Activated CD8-positive, alpha-beta memory T cell treated with anti-CD3 and anti-CD28 coated beads, Interleukin-2, amount 50 U/mL, for 24 hours (primary cell): Measurements from ENCODE around the gene PHACTR1.

Experiments used
- DNase-seq: peaks from one replicate; pipeline ENCODE4 v3.0.0-alpha.2; 2020; ENCODE audit errors: extremely low read depth

Gene PHACTR1

DNA sequence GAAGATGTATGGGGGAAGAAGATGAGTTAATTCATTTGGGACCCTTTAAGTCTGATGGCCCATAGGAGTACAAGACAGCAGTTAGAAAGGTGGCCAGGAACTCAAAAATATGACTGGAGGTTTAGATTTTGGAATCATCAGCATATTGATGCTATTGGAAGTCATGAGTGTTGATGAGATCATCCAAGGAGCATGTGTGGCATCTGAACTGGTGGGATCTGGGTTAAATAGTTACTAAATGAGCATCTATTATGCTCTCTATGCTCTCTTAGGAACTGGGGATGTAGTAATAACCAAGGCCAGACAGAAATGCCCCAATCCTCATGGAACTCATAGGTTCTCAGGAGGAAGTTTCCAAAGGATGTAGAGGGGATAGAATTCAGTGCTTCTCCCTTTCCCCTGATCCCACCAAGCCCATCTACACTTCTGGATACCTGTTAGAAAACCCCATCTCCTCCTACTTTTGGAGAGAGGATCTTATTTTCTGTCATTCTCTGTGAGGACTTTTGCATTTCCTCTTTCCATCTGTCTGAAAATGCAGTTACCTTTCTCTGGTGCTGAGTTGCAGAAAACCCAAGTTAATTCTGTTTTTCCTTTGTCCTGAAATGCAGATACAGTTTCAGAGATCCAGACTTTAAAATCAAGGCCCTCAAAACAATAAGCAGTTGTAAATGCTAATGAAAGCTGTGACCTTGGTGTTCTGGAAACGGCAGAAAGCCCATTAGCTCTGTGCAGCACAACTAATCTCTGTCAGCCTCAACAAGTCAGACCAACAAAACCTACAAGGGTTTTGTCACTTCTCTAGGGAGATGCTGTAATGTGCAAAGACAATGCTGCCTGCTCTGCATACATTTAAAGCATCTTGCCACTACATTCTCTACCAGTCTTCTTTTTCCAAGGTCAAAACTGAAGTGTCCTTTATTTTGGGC, 546.0 kb downstream of the PHACTR1 start:
- no peak for DNase-seq

DNA sequence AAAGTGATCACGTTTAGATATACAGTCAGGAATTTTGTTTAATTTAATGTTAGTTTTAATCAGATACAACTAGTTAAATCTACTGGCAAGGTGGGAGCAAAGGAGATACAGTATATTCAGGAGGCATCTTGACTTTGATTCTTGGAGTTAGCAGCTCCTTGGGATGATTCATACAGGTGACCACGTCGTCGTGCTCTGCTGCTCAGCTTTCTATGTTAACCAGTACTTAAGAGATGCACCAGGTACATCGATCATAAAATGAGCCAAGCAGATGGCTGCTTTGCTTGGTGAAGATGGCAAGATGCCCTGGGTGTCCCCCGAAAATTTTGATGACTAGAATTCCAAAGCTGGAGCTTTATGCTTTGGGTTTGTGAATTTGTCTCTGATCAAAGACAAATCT, 547.1 kb downstream of the PHACTR1 start:
- DNase-seq, result no peak

- DNase-seq, result no peak
Observed at GRCh38 chr6:13267142-13267651, 550.6 kb downstream of the PHACTR1 start.

- no peak for DNase-seq
Observed at GRCh38 chr6:13268913-13269518, 552.4 kb downstream of the PHACTR1 start.

DNA sequence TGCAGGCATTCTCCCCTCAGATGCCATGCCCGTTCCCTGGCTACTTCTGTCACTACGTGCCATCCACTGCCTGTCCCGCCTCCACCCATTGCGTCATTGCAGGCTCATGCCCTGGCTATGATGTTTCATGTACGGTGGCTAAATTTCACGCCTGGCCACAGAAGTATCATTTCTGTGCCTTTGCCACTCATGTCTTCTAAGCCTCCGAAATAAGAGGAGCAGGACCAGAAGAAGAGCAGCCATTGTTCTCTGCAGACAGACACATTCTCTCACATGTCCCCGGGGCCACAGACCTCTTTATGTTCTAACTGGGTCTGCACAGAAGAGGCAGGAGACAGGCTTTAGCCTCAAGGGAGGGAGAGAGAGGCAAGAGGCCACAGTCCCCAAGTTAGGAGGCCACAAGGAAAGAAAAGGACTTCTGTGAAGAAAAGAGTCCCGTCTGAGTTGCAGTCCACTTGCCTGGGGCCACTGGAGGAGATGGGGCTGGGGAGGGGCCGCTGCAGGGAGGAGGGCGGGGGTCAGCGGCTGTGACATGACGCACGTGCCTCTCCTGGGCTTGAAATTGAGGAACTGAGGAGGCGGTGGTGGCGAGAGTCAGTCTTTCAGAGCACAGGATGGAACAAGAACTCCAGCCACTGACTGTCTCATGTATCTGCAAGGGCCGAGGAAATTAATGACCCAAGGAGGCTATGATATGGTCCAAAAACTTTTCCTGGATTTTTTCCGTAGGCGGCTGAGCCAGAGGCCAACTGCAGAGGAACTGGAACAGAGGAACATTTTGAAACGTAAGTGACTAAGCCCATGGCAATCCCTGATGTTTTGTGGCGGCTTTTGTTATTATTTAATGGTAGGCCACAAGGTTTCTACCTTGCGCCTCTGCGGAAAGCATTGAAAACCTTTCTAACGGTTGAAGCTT, 555.8 kb downstream of the PHACTR1 start:
- DNase-seq, result no peak

- DNase-seq, result no peak
Observed at GRCh38 chr6:13273202-13273930, 556.8 kb downstream of the PHACTR1 start.

DNA sequence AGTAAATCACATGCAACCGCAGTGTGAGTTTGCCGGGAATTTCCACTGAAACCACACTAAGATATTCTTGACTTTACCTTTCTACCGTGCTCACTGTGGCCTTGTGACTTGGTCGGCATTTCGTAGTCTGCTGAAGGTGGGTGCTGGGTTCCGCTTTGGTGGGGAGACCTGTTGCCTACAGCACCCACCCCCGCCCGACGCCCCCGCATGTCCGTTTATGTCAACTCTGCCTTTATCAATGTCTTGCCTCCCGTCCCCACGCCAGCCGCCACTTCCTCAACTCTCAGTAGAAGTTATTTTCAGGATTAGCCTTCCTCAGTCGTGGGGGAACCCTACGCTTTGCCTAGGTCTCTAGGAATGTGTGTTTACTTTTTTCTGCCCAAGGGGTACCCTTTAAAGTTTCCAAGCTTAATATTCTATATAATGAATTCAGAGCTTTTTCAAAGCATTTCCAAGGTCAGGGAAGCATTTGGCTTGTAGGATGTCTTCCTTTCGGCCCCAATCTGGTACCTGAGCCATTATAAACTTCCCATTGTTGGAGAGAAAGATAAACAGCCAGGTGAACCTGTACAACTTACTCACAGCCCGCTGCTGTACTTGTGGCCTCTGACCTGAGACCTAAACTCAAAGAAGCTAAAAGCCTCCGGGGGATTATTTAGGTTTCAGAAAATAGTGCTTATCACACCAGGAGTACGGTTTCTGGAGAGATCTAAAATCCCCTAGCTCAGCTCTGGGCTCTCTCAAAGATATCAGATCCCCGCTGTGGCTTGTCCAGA, 557.6 kb downstream of the PHACTR1 start:
- DNase-seq, result peak; percentile 20

DNA sequence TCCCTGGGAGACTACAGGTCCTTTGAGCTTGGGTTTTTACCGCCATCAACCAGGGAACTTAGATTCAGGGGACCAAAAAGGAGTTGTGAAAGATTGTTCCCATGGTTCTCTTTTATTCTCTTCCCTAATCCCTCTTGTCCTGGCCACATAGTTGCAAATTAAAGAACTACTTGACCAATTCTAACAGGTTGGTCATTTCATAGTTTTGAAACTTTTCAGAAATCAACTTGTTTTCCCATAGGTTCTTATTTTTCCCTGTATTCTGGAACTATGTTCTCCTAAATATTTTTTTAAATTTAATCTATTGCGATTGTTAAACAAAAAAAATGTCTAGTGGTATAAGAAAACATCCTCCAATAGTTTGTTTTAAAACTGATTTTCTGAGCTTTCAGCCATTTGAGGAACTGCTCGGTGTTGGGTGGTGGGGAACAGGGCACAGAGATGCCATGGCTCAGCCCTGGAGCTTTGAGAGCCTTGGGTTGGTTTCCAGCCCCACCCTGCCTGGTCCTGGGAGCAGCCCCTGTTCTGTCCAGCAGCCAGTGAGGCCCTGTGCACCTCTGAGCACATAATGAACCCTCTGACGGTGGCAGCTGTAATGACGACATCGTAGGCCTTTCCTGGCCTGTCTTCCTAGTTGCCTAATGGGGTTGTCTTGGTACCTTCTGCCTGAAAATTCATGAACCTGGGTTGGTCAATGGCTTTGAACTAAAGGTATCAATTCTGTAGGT, 558.3 kb downstream of the PHACTR1 start:
- no peak for DNase-seq

GRCh38 chr6:13275435-13275989, 558.9 kb downstream of the PHACTR1 start:
- DNase-seq, result no peak

DNA sequence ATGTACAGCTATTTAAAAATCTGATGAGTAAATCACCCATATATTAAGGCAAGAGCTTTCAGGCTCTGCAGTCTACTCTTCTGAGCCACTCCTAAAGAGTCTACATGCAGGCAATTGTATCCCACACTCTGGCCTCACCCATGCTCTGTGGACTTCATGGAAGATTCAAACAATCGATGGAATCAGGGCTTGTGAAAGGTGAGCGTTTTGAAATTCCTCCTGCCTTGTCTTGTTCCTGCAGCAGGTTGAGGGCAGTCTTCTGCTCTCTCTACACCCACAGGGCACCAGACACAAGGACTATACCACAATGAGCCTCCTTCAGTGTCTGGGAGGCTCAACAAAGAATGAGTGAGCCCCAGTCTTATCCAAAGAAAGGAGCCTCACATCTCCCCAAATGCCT, 560.7 kb downstream of the PHACTR1 start:
- DNase-seq, result no peak

GRCh38 chr6:13278164-13278563, 561.6 kb downstream of the PHACTR1 start:
- no peak for DNase-seq

GRCh38 chr6:13278991-13279390, 562.4 kb downstream of the PHACTR1 start:
- DNase-seq, result no peak

GRCh38 chr6:13280254-13280653, 563.7 kb downstream of the PHACTR1 start:
- DNase-seq, result no peak

GRCh38 chr6:13281686-13282085, 565.1 kb downstream of the PHACTR1 start:
- no peak for DNase-seq

DNA sequence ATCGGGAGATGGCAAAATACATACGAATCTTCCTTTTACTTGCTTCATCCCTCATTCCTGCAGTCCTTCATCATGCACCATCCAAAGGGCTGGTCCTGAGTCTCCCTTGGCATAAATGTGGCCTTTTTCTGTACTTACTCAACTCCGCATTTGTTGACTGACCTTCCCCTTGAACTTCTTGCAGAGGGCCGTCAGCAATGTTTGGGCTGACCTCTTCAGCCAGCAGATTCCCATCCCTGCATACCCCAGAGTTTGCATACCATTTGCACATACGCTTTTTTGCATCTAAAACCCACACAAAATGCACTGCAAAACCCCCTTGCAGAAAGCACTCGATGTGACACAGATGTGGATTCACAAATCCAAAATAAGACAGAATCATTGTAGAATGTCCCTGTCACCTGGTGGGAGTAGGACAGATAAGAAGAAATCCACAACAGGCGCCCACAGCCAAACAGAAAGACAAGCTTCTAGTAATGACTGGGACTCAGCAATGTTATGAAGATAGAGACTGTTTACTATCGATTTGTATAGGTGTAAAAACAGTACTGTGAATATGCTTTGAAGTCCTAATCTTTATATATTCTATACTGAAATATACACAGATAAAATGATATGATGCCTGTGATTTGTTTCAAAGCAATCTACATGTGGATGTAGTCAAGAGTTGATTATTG, 566.0 kb downstream of the PHACTR1 start:
- no peak for DNase-seq

DNA sequence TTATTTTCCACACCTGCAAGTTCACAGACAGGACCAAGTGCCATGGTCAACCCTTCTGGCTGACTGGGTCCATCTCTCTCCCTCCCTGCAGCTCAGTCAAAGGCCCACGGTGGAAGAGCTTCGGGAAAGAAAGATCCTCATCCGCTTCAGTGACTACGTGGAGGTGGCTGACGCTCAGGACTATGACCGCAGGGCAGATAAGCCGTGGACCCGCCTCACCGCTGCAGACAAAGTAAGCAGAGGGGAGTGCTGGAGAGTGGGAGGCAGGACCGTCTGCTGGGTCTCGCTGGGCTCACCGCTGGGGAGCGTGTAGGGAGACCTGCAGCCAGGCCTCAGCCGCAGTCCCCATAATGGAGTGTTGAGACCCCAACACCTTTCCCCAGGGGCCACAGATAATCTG, 566.8 kb downstream of the PHACTR1 start:
- DNase-seq, result no peak

DNA sequence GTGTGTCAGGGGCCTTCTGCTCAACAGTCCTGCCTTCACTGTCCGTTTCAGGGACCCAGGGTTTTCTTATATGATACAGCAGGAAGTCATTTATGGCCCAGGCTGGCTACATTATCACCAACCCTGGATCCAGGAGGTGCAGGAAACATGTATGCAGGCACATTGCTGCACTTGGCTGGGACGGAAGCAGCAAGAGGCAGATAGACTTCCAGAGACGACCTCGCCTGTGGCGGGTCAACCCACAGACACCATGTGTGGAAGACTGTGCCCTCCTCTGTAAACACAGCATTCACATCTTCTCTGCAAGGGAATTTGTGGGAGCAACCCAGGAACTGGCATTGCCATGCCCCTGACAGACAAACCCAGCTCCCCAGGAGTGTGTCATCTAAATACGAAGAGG, 568.1 kb downstream of the PHACTR1 start:
- no peak for DNase-seq

DNA sequence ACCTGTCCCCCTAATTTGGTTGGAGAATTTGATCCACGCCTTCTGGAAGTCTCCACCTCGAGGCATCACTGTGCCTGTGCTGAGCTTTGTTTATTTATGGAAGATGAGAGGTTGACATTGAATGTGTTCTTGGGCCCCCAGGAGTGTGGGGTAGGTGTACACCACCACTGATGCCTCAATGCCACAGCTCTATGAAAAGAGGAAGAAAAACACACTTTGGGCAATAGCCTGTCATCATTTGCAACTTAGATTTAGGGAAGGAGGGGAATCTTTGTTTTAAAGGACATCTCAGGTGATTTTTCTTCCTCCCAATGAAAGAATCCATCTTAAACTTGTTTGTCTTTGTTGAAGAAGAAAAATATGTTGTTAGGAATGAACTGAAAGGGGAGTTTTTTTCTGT, 569.1 kb downstream of the PHACTR1 start:
- no peak for DNase-seq

DNA sequence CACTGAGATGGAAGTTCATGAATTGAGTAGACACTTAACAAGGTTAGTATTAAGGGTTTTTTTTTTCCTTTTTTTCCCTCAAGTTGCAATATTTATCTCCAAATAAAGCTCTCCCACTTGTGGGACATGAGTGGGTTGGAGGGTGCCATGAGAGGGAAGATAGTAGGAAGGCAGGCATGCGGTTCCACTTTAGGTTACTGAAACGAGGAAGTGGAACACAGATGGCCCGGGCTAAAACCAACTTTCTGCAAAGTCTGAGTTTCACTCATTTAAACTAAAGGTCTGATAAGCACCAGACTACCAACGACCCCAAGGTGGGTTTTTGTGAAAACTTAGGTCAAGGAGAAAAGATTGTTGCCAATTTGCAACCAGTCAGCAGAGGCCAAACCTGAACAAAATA, 569.6 kb downstream of the PHACTR1 start:
- DNase-seq, result no peak
